Measurements from ENCODE around the gene HESX1.
A peak's percentile ranks its signal among the peaks of the same experiment; 100 is the strongest.

The HESX1 gene
- long read RNA-seq, donor 1: 0 reads
- long read RNA-seq, donor 2: 0 reads
- long read RNA-seq, donor 3: 0 reads
- long read RNA-seq, donor 4, partial matches to known transcripts: 5 of 11 reads
- long read RNA-seq, donor 4, other reads (novel, unspliced or antisense): 6 of 11 reads
- long read RNA-seq, donor 5, partial matches to known transcripts: 5 of 12 reads
- long read RNA-seq, donor 5, other reads (novel, unspliced or antisense): 7 of 12 reads
- long read RNA-seq, donor 6: 0 reads
- long read RNA-seq, donor 7: 0 reads
- long read RNA-seq, donor 8: 0 reads

- DNase-seq: no peak
Observed at GRCh38 chr3:57199895-57200297, at the start of gene HESX1. HESX1 (minus strand) TSS chr3:57199978; CDS start chr3:57199918, 60 bp downstream.

DNA sequence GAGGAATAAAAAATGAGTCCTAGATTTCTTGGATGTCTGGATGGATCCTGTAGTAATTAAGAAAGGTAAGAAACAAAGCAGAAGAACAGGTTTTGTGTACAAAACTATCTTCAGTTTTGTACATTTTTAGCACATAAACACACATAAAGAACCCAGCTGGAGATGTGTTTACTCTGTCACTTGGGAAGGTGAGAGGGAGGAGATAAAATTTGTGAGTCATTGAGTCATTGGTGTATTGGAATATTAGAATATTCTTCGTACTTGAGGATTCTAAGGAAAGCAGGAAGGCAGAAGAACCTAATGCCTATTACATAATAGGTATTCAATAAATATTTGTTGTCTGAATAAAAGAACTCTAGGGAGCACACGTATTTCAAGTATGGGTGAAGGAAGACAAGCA, 45.2 kb upstream of the HESX1 start:
- no peak for DNase-seq

- no peak for DNase-seq
Observed at GRCh38 chr3:57234613-57235575, 35.1 kb upstream of the HESX1 start.

DNA sequence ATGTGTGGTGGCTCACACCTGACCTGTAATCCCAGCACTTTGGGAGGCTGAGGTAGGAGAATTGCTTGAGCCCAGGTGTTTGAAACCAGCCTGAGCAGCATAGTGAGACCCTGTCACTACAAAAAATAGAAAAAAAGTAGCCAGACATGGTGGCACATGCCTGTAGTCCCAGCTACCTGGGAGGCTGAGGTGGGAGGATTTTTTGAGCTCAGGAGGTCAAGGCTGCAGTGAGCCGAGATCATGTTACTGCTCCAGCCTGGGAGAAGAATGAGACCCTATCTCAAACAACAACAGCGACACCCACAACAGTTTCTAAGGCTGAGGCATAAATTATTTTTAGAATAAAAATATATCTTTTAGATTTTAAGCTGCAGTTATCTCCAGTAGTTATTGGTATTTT, 34.0 kb upstream of the HESX1 start:
- no peak for DNase-seq

DNA sequence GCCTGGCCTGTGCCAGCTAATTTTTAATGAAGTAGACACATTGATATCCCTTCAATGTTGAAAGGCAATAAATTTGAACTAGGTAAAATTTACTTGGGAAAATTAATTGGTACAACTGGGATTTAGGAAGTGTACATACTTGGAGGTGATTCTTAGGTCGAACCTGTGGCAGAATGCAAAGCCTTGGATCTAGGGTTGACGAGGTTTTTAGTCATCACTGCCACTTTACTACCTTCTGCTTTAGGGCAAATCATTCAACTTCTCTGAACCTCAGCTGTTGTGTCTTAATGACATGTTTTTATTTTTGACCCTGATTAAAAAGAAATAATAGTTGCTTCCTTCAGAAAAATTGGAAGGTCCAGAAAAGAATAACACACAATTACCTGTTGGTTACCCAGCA, 30.2 kb upstream of the HESX1 start:
- no peak for DNase-seq

DNA sequence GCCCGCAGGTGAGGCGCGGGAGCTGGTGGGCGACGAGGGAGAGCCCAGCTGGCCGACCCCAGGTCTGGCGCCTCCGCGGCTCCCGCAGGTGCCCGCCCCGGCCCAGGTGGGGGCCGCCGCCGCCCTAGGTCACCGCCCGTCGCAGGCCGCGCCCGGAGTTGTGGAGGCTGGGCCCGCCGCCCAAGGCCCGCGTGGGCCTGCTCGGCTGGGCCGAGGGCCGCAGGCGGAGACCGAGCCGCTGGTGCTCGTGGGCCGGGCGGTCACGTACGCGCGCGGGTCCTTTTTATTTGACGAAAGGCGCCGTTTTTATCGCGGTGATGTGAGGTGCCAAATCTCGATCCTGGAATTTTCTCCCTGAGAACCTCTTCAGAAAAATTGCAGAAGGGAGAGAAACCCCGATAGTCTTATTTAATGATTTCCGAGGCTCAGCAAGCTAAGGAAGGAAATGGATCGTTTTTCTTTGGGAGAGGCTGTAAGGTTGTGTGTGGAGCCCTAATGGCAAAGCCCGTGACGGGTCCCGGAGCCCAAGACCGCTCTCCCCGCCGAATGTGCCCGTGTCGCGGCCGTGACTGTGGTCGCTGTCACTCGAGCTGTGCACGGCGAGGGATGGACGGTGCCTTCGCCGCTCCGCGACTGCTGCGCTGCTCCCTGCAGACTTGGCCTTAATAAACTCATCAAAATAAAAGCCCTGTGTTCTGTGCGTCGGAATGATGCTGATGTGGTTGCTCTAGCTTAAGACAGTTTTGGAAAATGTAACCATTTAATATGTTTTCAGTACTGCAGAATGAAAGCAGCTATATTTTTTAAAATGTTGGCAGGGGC, 28.4 kb upstream of the HESX1 start:
- DNase-seq: peak; percentile 86

- peak; percentile 91 for DNase-seq
Observed at GRCh38 chr3:57227204-57227929, 27.6 kb upstream of the HESX1 start, which contains the start of gene APPL1. APPL1 (plus strand) TSS chr3:57227729; CDS start chr3:57227884, 155 bp downstream.

GRCh38 chr3:57226176-57226575, 26.4 kb upstream of the HESX1 start:
- no peak for DNase-seq

DNA sequence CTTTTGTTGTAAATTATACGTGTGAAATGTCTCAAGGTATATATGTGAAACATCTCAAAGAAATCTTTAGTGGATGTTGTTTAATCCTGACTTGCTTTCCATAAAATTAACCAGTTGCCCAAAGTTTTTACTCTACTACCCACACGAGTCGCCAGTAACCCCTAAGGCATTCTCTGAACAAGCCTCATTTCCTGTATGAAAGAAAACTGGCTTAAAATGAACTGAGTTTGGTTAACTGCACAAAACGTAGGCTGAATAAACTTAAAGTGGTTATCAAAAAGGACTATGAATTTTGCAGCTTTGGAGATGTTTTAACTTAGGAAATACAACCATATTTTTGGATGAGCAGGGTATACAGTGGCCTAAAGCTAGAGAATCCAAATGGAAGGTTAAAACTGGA, 25.1 kb upstream of the HESX1 start:
- no peak for DNase-seq

- DNase-seq: no peak
Observed at GRCh38 chr3:57221883-57222282, 22.1 kb upstream of the HESX1 start.

GRCh38 chr3:57206423-57206822, 6.6 kb upstream of the HESX1 start:
- no peak for DNase-seq

DNA sequence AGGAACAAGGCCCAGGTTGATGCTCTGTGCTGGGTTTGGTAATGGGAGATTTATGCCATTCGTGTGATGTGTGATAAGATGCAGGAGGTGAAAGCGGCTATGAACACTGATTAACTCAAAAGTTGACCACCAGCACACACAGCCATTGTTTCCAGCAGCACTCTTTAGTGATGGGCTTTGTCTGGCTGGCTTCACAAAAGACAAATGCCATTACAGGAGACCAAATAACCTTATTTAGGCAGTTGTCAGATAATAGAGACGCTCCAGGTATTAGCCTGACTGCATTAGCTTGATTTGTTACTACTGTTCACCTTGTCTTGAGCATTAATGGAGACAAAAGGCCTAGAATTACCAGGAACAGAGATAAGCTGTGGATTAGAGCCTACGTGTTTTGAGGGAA, 5.1 kb downstream of the HESX1 start:
- DNase-seq: no peak

- DNase-seq: no peak
Observed at GRCh38 chr3:57192028-57192427, 7.8 kb downstream of the HESX1 start.

- DNase-seq: no peak
Observed at GRCh38 chr3:57184526-57184925, 15.3 kb downstream of the HESX1 start.

DNA sequence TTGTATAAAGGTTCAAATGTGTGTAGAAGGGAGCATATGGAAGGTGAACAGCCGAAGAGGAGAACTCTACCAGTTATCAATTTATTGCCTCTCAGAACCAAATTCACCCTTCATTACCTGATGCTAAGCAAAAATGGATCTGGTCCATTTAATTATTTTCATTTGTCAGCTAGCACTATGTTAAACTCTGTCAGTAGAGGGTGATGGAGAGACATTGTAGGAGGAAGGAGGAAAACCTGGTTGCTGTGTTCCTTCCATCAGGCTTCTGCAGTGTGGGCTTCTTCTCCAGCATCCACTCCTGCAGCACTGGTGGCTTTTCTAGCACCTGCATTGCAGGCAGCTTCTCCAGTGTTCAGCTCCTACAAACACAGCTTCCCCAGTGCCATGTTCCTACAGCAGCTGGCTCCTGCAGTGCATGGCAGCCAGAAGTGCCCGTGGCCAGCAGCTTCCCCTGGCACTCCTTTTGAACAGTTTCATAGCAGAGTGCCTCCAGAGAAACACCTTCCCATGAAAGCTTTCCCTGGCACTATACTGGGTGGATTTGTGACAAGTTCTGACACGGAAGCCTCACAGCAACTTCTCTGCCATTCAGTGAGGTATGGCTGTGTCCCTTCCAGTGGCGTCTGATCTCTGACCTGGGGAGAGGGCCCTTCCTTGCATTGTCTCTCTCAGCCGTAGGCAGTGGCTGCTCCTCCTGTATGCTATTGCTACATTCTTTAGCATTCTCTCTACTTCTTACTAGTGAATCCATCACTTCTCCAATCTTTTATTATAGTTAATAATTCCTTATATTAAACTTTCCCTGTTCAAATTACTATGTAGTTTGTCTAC, 20.0 kb downstream of the HESX1 start:
- DNase-seq: no peak

DNA sequence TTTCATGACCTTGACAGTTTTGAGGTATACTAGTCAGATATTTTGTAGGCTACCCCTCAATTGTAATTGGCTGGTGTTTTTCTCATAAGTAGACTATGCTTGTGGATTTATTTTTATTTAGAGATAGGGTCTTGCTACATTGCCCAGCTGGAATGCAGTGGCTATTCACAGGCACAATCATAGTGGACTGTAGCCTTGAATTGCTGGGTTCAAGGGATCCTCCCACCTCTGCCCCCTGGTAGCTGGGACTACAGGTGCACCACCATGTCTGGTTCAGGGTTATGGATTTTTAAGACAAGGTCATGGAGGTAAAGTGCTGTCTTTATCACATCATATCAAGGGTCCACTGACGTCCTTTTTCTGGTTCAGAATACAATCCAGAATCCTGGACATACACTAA, 23.7 kb downstream of the HESX1 start:
- DNase-seq: no peak

- no peak for DNase-seq
Observed at GRCh38 chr3:57173687-57174086, 26.1 kb downstream of the HESX1 start.

DNA sequence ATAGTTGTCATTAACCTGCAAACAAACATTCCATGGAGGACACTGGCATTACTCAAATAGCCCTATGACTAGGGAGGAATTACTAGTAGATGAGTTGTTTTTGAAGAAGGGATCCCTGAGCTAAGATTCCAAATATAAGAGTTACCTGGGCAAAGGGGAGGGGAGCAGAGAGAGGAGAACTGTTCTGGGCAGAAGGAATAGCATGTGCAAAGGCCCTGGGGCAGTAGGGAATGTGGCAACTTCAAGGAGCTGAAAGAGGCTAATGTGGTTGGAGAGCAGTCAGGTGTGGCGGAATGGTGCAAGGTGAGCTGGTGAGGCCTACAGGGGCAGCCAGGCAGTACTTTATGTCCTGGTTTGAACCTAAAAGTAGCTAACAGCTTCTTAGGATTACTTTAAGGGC, 28.8 kb downstream of the HESX1 start:
- no peak for DNase-seq

DNA sequence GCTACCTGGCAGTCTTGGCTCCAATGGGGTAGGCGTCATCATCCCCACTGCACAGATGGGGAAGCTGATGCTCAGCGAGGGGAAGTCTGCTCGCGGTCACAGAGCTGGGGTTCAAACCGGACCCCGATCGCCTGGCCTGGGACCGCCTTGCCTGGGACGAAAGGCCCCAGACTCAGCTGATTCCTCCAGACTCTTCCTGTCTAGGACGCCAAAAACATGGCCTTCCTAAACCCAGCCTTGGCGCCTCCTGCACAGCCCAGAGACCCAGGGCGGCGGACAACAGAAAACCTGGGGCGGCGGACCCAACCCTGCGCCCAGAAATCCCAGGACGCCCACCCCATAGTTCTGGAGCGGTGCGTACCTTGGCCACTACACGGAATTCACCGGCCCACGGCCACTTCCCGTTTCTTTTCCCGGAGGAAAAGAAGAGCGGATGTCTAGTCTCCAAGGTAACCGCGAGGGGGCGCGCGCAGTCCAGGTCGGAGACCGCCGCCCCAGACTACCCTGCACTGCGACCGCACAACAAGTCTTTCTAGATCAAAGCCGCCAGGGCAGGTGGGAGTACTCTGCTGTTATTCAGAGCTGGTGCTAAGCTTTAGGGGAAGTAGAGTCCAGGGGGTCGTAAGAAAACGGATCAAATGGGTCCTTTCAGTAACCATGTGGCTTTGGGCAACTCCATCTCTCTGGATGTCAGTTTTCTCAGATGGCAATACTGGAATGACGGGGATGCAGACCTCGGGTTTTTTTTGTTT, 29.7 kb downstream of the HESX1 start:
- DNase-seq: peak; percentile 81

- no peak for DNase-seq
Observed at GRCh38 chr3:57169108-57169507, 30.7 kb downstream of the HESX1 start.
